Smooth muscle cell (in vitro differentiated cells): Measurements from ENCODE around the gene CA6. TPM values are rescaled to one million over a fixed set of nuclear protein-coding genes. Genes with fewer than 3 reads are reported as not detected.

Experiments used
- DNase-seq: peaks from one replicate; lab custom pipeline; 2025; ENCODE audit not compliant: unreplicated experiment; lab: John Stamatoyannopoulos, UW
- H2AFZ ChIP-seq: fragments of 200-600 bp; sonication (generic); 2 replicates; pipeline ENCODE4 v1.6.0; 2016; ENCODE audit warnings: antibody characterized with exemption, low read depth, mild to moderate bottlenecking
- H3F3A ChIP-seq: fragments of 200-600 bp; sonication (generic); 2 replicates; pipeline ENCODE4 v1.6.0; 2017; ENCODE audit warnings: antibody characterized with exemption, low read depth
- H3K27ac ChIP-seq: fragments of 200-600 bp; sonication (generic); 2 replicates; pipeline ENCODE4 v1.5.1; 2016; ENCODE audit warnings: low read depth, mild to moderate bottlenecking
- H3K27me3 ChIP-seq: fragments of 200-600 bp; sonication (generic); 2 replicates; pipeline ENCODE4 v1.6.1; 2016; ENCODE audit warnings: low read depth, mild to moderate bottlenecking
- H3K36me3 ChIP-seq: fragments of 200-600 bp; sonication (generic); 2 replicates; pipeline ENCODE4 v1.5.1; 2016; ENCODE audit warnings: low read depth
- H3K4me1 ChIP-seq: fragments of 200-600 bp; sonication (generic); 2 replicates; pipeline ENCODE4 v1.5.1; 2016; ENCODE audit warnings: low read depth
- H3K4me2 ChIP-seq: fragments of 200-600 bp; sonication (generic); 2 replicates; pipeline ENCODE4 v1.6.0; 2016; ENCODE audit warnings: mild to moderate bottlenecking
- H3K4me3 ChIP-seq: fragments of 200-600 bp; sonication (generic); 2 replicates; pipeline ENCODE4 v1.5.1; 2016; ENCODE audit warnings: mild to moderate bottlenecking
- H3K79me2 ChIP-seq: fragments of 200-600 bp; sonication (generic); 2 replicates; pipeline ENCODE4 v1.6.0; 2016; ENCODE audit warnings: low read depth, mild to moderate bottlenecking
- H3K9ac ChIP-seq: fragments of 200-600 bp; sonication (generic); 2 replicates; pipeline ENCODE4 v1.6.0; 2016; ENCODE audit warnings: low read depth
- H3K9me3 ChIP-seq: fragments of 200-600 bp; sonication (generic); replicated peaks from 2 replicates; pipeline ENCODE4 v1.5.1; 2016; ENCODE audit warnings: low read depth
- H4K20me1 ChIP-seq: fragments of 200-600 bp; sonication (generic); 2 replicates; pipeline ENCODE4 v1.6.0; 2016; ENCODE audit warnings: low read depth
- WGBS: methylation state at CpG from one replicate; pipeline ENCODE4 v1.1.7; 2016; ENCODE audit warnings: low lambda C conversion rate; 5-methylcytosine and 5-hydroxymethylcytosine counted together
- polyA plus RNA-seq: library from polyadenylated mRNA; unstranded; fragments of >200 nt; fragmentation: Nextera tagmentation; extraction: Ambion mirVana; gene quantifications from 2 replicates; pipeline ENCODE4 v1.2.1, GENCODE V29; 2016
- total RNA-seq: library from RNA; depleted of rRNA; stranded (reverse); fragments of >200 nt; gene quantifications from 2 replicates; pipeline ENCODE4 v1.2.3, GENCODE V29; 2014
- TF ChIP-seq, protein P1 (sequence below): fragments of 200-600 bp; sonication (generic); IDR thresholded peaks from 2 replicates; pipeline ENCODE4 v1.5.1; 2017; ENCODE audit warnings: borderline replicate concordance, mild to moderate bottlenecking, antibody characterized with exemption; ENCODE audit not compliant: insufficient read depth, poor library complexity, severe bottlenecking

Gene CA6
- total and polyA plus RNA-seq, 2 experiments from 2014 or later = not detected

DNA sequence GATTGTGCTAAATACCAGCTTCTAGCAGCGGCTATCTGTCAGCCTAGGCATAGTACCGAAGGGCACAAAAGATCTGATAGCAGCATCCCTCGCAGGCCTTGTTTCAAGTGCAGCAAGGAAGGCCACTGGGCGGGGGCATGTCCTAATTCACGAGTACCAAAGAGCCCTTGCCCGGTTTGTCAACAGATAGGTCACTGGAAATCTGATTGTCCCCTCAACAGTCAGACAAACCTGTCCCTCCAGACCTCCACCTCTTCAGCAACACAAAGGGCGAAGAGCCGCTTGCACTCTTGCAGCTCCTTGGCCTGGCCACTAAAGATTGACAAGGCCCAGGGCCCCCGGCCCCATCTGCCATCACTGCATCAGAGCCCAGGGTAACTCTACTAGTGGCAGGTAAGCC lies 22.7 kb upstream of the CA6 start:
- TF ChIP-seq, protein P1, sequence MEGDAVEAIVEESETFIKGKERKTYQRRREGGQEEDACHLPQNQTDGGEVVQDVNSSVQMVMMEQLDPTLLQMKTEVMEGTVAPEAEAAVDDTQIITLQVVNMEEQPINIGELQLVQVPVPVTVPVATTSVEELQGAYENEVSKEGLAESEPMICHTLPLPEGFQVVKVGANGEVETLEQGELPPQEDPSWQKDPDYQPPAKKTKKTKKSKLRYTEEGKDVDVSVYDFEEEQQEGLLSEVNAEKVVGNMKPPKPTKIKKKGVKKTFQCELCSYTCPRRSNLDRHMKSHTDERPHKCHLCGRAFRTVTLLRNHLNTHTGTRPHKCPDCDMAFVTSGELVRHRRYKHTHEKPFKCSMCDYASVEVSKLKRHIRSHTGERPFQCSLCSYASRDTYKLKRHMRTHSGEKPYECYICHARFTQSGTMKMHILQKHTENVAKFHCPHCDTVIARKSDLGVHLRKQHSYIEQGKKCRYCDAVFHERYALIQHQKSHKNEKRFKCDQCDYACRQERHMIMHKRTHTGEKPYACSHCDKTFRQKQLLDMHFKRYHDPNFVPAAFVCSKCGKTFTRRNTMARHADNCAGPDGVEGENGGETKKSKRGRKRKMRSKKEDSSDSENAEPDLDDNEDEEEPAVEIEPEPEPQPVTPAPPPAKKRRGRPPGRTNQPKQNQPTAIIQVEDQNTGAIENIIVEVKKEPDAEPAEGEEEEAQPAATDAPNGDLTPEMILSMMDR = no peak
- H3K9ac ChIP-seq = no peak overlapping the region

DNA sequence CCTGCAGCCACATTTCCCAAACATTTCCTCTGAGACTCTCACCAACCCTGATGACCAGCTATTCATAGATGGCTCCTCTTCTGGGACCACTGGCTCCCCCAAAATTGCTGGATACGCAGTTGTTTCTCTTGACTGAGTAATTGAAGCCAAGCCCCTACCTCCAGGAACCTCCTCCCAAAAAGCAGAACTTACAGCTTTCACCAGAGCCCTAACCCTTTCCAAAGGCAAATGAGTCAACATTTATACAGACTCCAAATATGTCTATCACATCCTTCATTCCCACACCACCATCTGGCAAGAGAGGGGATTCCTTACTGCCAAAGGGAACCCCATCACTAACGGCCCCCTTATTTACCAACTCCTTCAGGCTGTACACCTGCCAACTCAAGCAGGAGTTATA lies 20.3 kb upstream of the CA6 start:
- Histone ChIP-seq H3K36me3 (no peaks in the 10 kb centered on the region), H3K4me1 (no peaks in the 10 kb centered on the region), H3K27ac (no peak overlapping the region), H3F3A (no peaks in the 10 kb centered on the region), H3K79me2 (no peaks in the 10 kb centered on the region), H3K4me2 (no peak overlapping the region), H3K9me3 (no peaks in the 10 kb centered on the region), H2AFZ (no peak overlapping the region), H4K20me1 (no peaks in the 10 kb centered on the region), H3K9ac (no peak overlapping the region), H3K4me3 (no peak overlapping the region), H3K27me3 (peaks cover 17% of the 10 kb centered on the region)
- WGBS = 93% methylated on average over 2 of the region's 2 CpGs
- TF ChIP-seq, protein P1 = no peak
- no peak for DNase-seq

More for the DNA sequence above, 22.7 kb upstream of the CA6 start:
- H2AFZ ChIP-seq = no peak overlapping the region
- H3K27me3 ChIP-seq = peaks cover 17% of the 10 kb centered on the region
- H3K27ac ChIP-seq = no peak overlapping the region
- no peaks in the 10 kb centered on the region for H3K4me1 ChIP-seq
- H3F3A ChIP-seq = no peaks in the 10 kb centered on the region
- H3K36me3 ChIP-seq = no peaks in the 10 kb centered on the region
- no peak overlapping the region for H3K4me2 ChIP-seq
- 95% methylated on average over 9 of the region's 9 CpGs for WGBS
- H3K4me3 ChIP-seq = no peak overlapping the region
- H3K9me3 ChIP-seq = no peaks in the 10 kb centered on the region
- no peaks in the 10 kb centered on the region for H4K20me1 ChIP-seq
- H3K79me2 ChIP-seq = no peaks in the 10 kb centered on the region
- DNase-seq = no peak

DNA sequence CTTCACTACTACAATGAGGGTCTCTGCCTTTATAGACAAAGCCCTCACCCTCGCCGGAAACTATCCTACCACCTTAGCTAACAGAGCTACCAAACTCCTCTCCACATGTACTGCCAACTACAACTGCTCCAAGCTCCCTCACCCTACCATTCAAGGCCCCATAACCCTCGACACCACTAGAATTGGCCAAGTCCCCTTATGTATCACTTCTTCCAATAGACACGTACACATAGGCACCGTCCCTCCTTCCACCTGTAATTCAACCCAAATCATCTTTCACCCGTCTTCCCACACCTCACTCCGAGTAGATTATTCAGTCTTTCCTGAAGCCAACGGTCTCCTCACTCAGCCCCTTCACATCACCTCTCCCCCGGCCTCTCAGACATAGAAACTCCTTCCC lies 19.7 kb upstream of the CA6 start:
- Histone ChIP-seq H4K20me1 (no peaks in the 10 kb centered on the region), H3F3A (no peaks in the 10 kb centered on the region), H3K79me2 (no peaks in the 10 kb centered on the region), H3K9ac (no peak overlapping the region), H3K4me1 (no peaks in the 10 kb centered on the region), H3K27me3 (peaks cover 17% of the 10 kb centered on the region), H3K4me2 (no peak overlapping the region), H3K36me3 (no peaks in the 10 kb centered on the region), H3K4me3 (no peak overlapping the region), H2AFZ (no peak overlapping the region), H3K9me3 (no peaks in the 10 kb centered on the region), H3K27ac (no peak overlapping the region)
- no peak for DNase-seq
- TF ChIP-seq, protein P1 = no peak
- 95% methylated on average over 9 of the region's 9 CpGs for WGBS

GRCh38 chr1:8926707-8927694 lies 18.7 kb upstream of the CA6 start:
- 95% methylated on average over 12 of the region's 12 CpGs for WGBS
- Histone ChIP-seq H3K27me3 (peaks cover 17% of the 10 kb centered on the region), H3K36me3 (no peaks in the 10 kb centered on the region), H4K20me1 (no peaks in the 10 kb centered on the region), H3K4me3 (no peak overlapping the region), H2AFZ (no peak overlapping the region), H3K9ac (no peak overlapping the region), H3K4me2 (no peak overlapping the region), H3K27ac (no peak overlapping the region), H3F3A (no peaks in the 10 kb centered on the region), H3K4me1 (no peaks in the 10 kb centered on the region), H3K79me2 (no peaks in the 10 kb centered on the region), H3K9me3 (no peaks in the 10 kb centered on the region)
- DNase-seq = no peak
- TF ChIP-seq, protein P1 = no peak
